Epidermal melanocyte (primary cell): ENCODE measurements around the gene SLC25A22.

ENCODE experiments used
- DNase-seq: peaks from one replicate; pipeline ENCODE4 v3.0.0; 2011; ENCODE audit warnings: low spot score; ENCODE audit not compliant: insufficient read length

Gene SLC25A22

GRCh38 chr11:790721-791564 is 7.1 kb downstream of the SLC25A22 start:
- no peak for DNase-seq

- DNase-seq, result peak; percentile 64
Measured at GRCh38 chr11:789943-790342, 8.1 kb downstream of the SLC25A22 start, which contains the start of gene CEND1. Gene CEND1, minus strand, starts transcription at chr11:790090. Its CDS starts 1,514 bp downstream, at chr11:788576.

GRCh38 chr11:788953-789940 is 8.8 kb downstream of the SLC25A22 start:
- no peak for DNase-seq

GRCh38 chr11:788009-788640 is 10.0 kb downstream of the SLC25A22 start:
- no peak for DNase-seq

GRCh38 chr11:787084-787675 is 10.9 kb downstream of the SLC25A22 start:
- no peak for DNase-seq

- no peak for DNase-seq
Measured at GRCh38 chr11:786235-787083, 11.6 kb downstream of the SLC25A22 start.

GRCh38 chr11:783581-784015 is 14.5 kb downstream of the SLC25A22 start:
- peak; percentile 64 for DNase-seq

GRCh38 chr11:782264-783174 is 15.6 kb downstream of the SLC25A22 start:
- DNase-seq, result no peak

GRCh38 chr11:779955-780532 is 18.0 kb downstream of the SLC25A22 start:
- no peak for DNase-seq

GRCh38 chr11:778976-779954 is 18.8 kb downstream of the SLC25A22 start:
- no peak for DNase-seq

- peak; percentile 100 for DNase-seq
Measured at GRCh38 chr11:777288-778255, 20.5 kb downstream of the SLC25A22 start, which contains the start of gene GATD1. Gene GATD1, minus strand, starts transcription at chr11:777487. Its CDS starts 25 bp downstream, at chr11:777462.

- DNase-seq, result no peak
Measured at GRCh38 chr11:776561-777287, 21.4 kb downstream of the SLC25A22 start.

- DNase-seq, result no peak
Measured at GRCh38 chr11:776263-776560, 21.9 kb downstream of the SLC25A22 start.

GRCh38 chr11:774873-775592 is 23.0 kb downstream of the SLC25A22 start:
- DNase-seq, result no peak

GRCh38 chr11:773830-774229 is 24.3 kb downstream of the SLC25A22 start:
- no peak for DNase-seq
